ENCODE results near the gene ARMC9. TPM values are rescaled to one million over a fixed set of nuclear protein-coding genes. Genes with fewer than 3 reads are reported as not detected.

ARMC9 gene
- total and polyA plus RNA-seq, 7 donors: 2.4 to 95.3 (median 24.3) TPM

DNA sequence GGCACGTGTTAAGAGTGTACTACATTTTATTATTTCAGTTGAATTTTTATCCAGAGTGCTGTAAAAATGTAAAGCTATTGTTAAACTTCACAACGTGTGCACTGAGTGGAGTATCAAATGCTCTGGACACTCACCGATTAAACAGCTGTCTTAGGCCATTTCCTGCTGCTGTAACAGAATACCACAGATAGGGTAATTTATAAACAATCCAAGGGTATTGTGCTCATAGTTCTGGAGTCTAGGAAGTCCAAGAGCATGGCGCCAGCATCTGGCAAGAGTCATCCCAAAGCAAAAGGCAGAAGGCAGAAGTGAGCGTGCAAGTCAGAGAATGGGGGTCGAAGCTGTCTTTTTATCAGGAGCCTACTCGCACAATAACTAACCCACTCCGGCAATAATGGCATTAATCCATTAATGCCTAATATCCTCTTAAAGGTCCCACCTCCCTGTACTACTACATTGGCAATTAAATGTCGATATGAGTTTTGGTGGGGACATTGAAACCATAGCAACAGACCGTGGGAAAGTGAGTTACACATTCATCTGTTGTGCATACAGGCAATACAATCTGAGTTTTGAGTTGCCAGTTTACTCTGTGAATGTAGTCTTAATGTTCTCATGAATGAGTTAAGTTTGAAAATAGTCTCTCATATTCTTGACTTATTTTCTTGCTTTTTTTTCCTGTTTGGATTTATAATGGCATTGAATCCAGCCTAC is 64.8 kb downstream of the ARMC9 start:
- Histone ChIP-seq H3K36me3 (peaks cover 7 to 51% (median 15%) of the 10 kb centered on the region in 4 donors), H3K4me3 (no peak overlapping the region), H3K9me3 (no peaks in the 10 kb centered on the region), H3K27ac (no peak overlapping the region), H3K4me1 (no peaks in the 10 kb centered on the region), H3K27me3 (no peaks in the 10 kb centered on the region)
- WGBS, 2 donors: 84 to 85% methylated on average over 10 of the region's 10 CpGs
- intact Hi-C loops (cut with DNase I): no loop called here
- TF ChIP-seq EP300 (IDR thresholded peaks at IDR 0.05) (no peak), POLR2AphosphoS5 (IDR thresholded peaks at IDR 0.05) (no peak), POLR2A (IDR thresholded peaks at IDR 0.05) (no peak)
- TF ChIP-seq, protein P1, sequence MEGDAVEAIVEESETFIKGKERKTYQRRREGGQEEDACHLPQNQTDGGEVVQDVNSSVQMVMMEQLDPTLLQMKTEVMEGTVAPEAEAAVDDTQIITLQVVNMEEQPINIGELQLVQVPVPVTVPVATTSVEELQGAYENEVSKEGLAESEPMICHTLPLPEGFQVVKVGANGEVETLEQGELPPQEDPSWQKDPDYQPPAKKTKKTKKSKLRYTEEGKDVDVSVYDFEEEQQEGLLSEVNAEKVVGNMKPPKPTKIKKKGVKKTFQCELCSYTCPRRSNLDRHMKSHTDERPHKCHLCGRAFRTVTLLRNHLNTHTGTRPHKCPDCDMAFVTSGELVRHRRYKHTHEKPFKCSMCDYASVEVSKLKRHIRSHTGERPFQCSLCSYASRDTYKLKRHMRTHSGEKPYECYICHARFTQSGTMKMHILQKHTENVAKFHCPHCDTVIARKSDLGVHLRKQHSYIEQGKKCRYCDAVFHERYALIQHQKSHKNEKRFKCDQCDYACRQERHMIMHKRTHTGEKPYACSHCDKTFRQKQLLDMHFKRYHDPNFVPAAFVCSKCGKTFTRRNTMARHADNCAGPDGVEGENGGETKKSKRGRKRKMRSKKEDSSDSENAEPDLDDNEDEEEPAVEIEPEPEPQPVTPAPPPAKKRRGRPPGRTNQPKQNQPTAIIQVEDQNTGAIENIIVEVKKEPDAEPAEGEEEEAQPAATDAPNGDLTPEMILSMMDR (IDR thresholded peaks at IDR 0.05): no peak
- no peak for DNase-seq

DNA sequence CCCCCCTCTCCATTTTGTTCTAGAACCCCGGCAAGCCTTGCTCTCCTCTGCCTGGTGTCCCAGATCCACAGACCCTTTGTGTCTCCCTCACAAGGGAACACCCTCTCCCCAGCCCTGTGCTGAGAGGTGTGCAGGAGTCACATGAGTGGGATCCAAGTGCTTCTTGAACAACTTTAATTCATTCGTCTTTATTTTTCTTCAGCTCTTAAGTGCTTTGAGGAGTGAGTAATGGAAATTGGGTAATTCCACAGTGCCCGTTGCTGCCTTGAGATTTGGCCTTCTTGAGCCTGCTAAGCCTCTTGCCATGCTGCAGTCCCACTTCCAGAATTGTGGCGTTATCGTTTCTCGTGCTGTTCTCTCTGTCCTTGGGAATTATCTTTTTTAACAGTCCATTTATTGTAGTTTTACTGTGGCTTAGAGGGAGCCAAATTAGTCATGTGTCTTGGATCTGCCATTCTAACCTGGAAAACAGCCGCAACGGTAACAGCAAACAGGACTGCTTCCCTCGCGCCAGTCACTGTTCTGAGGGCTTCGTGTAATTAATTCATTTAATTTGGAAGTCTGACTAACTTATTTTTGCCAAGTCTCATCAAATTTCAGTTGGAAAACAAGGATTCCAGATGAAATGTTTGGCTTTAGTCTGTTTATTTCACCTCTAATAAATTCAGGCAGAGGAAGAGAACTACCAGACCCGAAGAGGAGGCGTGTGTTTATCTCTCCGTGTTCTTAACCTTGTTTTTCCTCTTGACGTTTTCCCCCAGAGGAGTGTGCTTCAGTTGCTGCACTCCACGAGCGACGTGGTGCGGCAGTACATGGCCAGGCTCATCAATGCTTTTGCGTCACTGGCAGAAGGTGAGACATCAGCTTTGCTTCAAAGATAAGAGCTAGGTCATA is 72.0 kb downstream of the ARMC9 start:
- TF ChIP-seq POLR2A (IDR thresholded peaks at IDR 0.05) (no peak), POLR2AphosphoS5 (IDR thresholded peaks at IDR 0.05) (peak; percentile 81 to 90 (median 87)), EP300 (IDR thresholded peaks at IDR 0.05) (peak; percentile 73 to 88 (median 82))
- peak overlapping the region in 3 of 4 donors; percentile 85 to 91 (median 85) for H3K27ac ChIP-seq
- H3K27me3 ChIP-seq: no peaks in the 10 kb centered on the region
- H3K4me1 ChIP-seq: peaks cover 0 to 39% (median 23%) of the 10 kb centered on the region in 4 donors
- intact Hi-C loops (cut with DNase I): loop anchor here (2.0 to 5.0 kb wide), 3 partner anchors 46 to 163 kb away; no protein-coding TSS in a partner anchor
- 86 to 93% methylated on average over 20 of the region's 20 CpGs for WGBS, 2 donors
- peak overlapping the region in 3 of 4 donors; percentile 1 to 34 (median 6) for H3K4me3 ChIP-seq
- H3K36me3 ChIP-seq: peaks cover 6 to 29% (median 7%) of the 10 kb centered on the region in 4 donors
- DNase-seq: peak; percentile 94
- H3K9me3 ChIP-seq: no peaks in the 10 kb centered on the region

DNA sequence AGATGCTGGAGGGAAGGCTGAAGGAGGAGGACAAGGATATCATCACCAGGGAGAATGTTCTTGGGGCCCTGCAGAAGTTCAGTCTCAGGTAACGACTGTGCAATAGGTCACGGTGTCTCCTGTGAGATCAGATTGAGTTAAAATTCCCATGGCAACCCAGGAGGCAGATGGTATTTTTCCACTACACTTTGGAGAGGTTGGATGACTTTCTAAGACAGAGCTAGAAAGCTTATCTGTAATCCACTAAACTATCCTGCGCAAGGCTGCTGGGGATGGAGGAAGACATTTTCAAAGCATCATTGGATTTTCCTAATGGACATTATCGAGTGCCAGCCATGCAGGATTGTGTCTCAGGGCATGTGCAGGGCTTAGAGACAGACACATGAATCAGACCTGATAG is 74.6 kb downstream of the ARMC9 start:
- Histone ChIP-seq H3K4me3 (no peak overlapping the region), H3K27ac (peak overlapping the region in 2 of 4 donors; percentile 85 to 91), H3K36me3 (peaks cover 15 to 54% (median 21%) of the 10 kb centered on the region in 4 donors), H3K9me3 (no peaks in the 10 kb centered on the region), H3K4me1 (peaks cover 0 to 39% (median 23%) of the 10 kb centered on the region in 4 donors), H3K27me3 (no peaks in the 10 kb centered on the region)
- WGBS, 2 donors: 96 to 97% methylated on average over 4 of the region's 4 CpGs
- no peak for DNase-seq
- intact Hi-C loops (cut with DNase I): loop anchor here (5.0 kb wide), 1 partner anchor 166 kb away; no protein-coding TSS in a partner anchor
- no peak for TF ChIP-seq POLR2AphosphoS5 (IDR thresholded peaks at IDR 0.05)
- TF ChIP-seq, protein P1 (IDR thresholded peaks at IDR 0.05): no peak
- no peak for TF ChIP-seq EP300 (IDR thresholded peaks at IDR 0.05)
- no peak for TF ChIP-seq POLR2A (IDR thresholded peaks at IDR 0.05)

DNA sequence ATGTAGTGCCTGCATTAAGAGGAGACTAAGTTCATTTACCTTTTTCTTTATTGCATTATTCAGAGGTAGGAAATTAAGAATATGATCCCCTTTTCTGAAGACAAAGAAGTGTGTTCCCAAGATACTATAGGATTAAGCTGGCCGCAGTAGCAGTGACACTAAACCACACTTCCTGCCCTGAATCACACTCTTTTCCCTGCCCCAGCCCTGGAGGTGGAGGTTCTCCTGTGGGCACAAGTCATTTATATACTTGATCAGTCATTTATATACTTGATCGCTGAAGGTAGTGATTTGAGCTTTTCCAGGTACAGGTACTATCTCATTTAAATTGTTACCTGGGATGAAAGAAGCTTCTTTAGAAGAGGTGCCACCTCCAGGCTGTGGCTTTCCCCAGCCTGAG is 78.6 kb downstream of the ARMC9 start:
- Histone ChIP-seq H3K4me1 (peaks cover 0 to 17% (median 3%) of the 10 kb centered on the region in 4 donors), H3K9me3 (no peaks in the 10 kb centered on the region), H3K27ac (no peak overlapping the region), H3K4me3 (no peak overlapping the region), H3K27me3 (no peaks in the 10 kb centered on the region), H3K36me3 (peaks cover 20 to 94% (median 44%) of the 10 kb centered on the region in 4 donors)
- no peak for TF ChIP-seq POLR2A (IDR thresholded peaks at IDR 0.05)
- intact Hi-C loops (cut with DNase I): no loop called here
- DNase-seq: no peak
- 84 to 94% methylated on average over 2 of the region's 2 CpGs for WGBS, 2 donors

DNA sequence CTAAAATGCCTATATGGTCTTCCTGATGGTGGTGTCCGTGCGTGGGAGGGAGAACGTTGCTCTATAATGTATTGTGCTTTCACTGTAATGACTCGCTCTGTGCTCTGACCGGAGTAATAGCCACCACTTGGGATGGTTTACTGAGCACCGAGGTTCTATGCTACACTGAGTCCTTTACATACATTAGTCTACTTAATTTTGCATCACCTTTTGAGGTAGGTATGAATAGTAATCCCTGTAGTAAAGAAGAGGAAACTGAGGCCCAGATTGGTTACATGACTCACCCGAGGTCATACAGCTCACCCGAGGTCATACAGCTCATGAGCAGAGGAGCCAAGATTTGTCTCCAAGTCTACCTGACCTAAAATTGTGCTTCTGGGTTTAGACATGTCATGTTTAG is 79.5 kb downstream of the ARMC9 start:
- intact Hi-C loops (cut with DNase I): no loop called here
- Histone ChIP-seq H3K27ac (no peak overlapping the region), H3K36me3 (peaks cover 18 to 98% (median 49%) of the 10 kb centered on the region in 4 donors), H3K9me3 (no peaks in the 10 kb centered on the region), H3K27me3 (no peaks in the 10 kb centered on the region), H3K4me3 (no peak overlapping the region), H3K4me1 (peaks cover 0 to 9% (median 3%) of the 10 kb centered on the region in 4 donors)
- WGBS, 2 donors: 86 to 87% methylated on average over 8 of the region's 8 CpGs
- TF ChIP-seq POLR2AphosphoS5 (IDR thresholded peaks at IDR 0.05) (no peak), EP300 (IDR thresholded peaks at IDR 0.05) (no peak), POLR2A (IDR thresholded peaks at IDR 0.05) (no peak)
- TF ChIP-seq, protein P1 (IDR thresholded peaks at IDR 0.05): no peak
- no peak for DNase-seq
